NCI-H187 treated with DMSO at 0.1 percent for 48 hours (cell line): ENCODE measurements around the gene DUSP12.
A peak's percentile ranks its signal among the peaks of the same experiment; 100 is the strongest.
"Not testable (repeated sequence)": the region's sequence is repeated elsewhere in the genome, so short reads cannot be mapped to it uniquely, and the experiment has no call there.

Source experiments
- DNase-seq: peaks from one replicate; lab custom pipeline; 2025; lab: John Stamatoyannopoulos, UW

DUSP12 gene

DNA sequence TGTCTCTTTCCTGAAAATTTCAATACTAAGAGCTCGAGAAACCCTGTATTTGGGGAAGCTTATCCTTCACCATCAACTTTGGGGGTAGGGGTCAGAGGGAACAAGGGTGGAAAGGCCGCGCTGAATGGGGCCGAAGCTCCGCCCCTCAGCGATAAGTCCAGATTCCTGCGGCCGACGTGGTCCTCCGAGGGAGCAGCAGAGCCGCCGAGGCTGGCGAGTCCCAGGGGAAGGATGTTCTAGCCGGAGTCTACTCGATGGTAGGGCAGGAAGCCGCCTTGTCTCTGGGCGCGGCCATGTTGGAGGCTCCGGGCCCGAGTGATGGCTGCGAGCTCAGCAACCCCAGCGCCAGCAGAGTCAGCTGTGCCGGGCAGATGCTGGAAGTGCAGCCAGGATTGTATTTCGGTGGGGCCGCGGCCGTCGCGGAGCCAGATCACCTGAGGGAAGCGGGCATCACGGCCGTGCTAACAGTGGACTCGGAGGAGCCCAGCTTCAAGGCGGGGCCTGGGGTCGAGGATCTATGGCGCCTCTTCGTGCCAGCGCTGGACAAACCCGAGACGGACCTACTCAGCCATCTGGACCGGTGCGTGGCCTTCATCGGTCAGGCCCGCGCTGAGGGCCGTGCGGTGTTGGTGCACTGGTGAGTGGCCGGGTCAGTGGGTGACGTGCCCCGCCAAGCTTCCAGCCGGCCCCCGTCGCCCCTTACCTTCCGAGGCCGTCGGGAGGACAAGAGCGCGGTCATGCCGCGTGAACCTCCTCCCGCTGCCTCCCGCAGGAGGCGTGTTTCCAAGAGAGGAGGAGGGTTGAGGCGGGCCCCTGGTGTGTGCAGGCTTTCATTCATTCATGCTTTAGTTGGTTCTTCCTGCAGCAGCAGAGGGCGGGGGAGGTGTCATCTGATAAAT, at the start of gene DUSP12:
DUSP12 (plus strand) TSS at position 278 of the 899 bp plus-strand sequence; CDS start at position 294, 16 bp downstream.
- DNase-seq, result peak; percentile 97

GRCh38 chr1:161702250-161702649, 47.3 kb upstream of the DUSP12 start:
- DNase-seq, result no peak

- no peak for DNase-seq
These were observed 44.0 kb upstream of the DUSP12 start for GRCh38 chr1:161705537-161705936.

- no peak for DNase-seq
These were observed 43.5 kb upstream of the DUSP12 start for GRCh38 chr1:161706113-161706481.

GRCh38 chr1:161706482-161707347, 42.9 kb upstream of the DUSP12 start, which contains the start of gene FCRLA:
TSS of gene FCRLA (plus strand) at chr1:161707229. CDS start at chr1:161707265, 36 bp downstream.
- DNase-seq, result no peak

DNA sequence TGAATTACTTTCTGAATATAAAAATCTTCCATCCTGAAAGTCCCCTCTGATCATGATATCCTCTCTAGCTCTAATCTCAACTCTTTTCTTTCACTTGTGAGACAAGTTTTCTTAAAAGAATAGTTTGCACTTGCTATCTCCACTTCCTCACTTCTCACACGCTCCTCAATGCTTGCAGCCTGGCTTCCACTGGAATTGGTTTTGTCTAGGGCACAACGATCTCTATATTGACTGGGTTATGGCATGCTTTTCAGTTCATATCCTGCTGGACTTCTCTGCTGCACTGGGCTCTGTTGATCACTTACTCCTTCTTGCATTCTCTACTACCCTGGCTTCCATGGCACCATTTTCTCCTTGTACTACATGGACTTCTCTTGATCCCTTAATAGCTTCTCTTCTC, 42.1 kb upstream of the DUSP12 start:
- DNase-seq, result no peak

GRCh38 chr1:161709373-161709772, 40.2 kb upstream of the DUSP12 start:
- no peak for DNase-seq

DNA sequence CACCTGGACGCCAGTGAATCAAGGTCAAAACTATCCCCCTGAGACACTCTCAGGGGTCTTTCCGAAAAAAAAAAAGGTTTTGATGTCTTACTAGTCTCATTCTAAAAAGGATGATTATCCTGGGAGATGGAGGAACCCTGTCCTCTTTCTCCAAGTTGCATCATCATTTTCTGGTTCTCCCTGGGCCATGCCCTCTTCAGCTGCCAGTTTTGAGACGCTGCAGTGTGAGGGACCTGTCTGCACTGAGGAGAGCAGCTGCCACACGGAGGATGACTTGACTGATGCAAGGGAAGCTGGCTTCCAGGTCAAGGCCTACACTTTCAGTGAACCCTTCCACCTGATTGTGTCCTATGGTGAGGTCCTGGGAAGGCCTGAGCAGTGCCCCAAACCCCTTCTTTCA, 39.0 kb upstream of the DUSP12 start:
- no peak for DNase-seq

DNA sequence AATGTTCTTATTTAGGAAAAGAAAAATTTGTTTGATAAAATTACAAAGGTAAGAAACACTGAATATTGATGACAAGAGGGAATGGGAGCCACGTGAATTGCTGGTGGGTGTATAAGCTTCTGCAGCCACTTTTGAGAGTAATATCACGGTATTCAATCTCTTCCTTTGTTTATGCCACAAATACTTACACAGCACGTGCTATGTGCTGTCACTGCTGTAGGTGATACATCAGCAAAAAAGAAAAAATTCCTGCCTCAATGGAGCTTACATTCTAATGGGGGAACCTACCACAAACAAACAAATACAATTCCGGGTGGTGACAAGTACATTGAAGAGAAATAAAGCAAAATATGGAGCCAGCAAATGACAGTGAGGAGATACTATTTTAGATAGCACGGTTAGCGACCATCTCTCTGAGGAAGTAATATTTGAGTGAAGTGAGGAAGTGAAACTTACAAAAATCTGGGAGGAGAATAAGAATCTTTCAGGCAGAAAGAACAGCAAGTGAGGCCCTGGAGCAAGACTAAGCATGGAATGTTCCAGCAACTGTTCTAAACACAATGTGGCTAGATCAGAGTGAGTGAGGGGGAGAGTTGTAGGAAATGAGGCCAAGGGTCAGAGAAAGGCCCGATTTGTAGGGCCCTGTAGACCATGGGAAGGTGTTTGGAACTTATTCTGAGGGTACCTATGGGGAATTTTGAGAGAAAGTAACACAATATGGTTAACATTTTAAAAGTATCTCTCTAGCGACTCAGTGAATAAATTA, 30.8 kb upstream of the DUSP12 start:
- DNase-seq, result no peak

DNA sequence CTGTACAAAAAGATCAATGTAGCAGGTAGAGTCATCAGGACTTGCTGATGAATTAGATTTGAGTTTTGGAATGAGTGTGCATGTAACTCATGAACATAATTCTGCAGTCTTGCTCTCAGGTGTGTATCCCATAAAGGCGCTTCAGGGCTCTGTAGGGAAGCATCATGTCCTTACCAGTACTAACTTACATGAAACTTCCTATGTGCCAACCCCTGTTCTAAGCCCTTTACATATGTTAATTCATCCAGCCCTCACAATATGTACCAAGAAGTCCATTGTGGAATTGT, 30.3 kb upstream of the DUSP12 start:
- DNase-seq, result no peak

GRCh38 chr1:161720422-161720821, 29.2 kb upstream of the DUSP12 start:
- no peak for DNase-seq

- no peak for DNase-seq
These were observed 28.4 kb upstream of the DUSP12 start, which contains the start of gene FCRLB for GRCh38 chr1:161720956-161721737. TSS of gene FCRLB (plus strand) at chr1:161721544. CDS start at chr1:161722673, 1,129 bp downstream.

- no peak for DNase-seq
These were observed 27.7 kb upstream of the DUSP12 start for GRCh38 chr1:161721738-161722343.

- DNase-seq, result no peak
These were observed 27.2 kb upstream of the DUSP12 start for GRCh38 chr1:161722406-161722805.

- DNase-seq, result no peak
These were observed 26.0 kb upstream of the DUSP12 start for GRCh38 chr1:161723459-161724141.

DNA sequence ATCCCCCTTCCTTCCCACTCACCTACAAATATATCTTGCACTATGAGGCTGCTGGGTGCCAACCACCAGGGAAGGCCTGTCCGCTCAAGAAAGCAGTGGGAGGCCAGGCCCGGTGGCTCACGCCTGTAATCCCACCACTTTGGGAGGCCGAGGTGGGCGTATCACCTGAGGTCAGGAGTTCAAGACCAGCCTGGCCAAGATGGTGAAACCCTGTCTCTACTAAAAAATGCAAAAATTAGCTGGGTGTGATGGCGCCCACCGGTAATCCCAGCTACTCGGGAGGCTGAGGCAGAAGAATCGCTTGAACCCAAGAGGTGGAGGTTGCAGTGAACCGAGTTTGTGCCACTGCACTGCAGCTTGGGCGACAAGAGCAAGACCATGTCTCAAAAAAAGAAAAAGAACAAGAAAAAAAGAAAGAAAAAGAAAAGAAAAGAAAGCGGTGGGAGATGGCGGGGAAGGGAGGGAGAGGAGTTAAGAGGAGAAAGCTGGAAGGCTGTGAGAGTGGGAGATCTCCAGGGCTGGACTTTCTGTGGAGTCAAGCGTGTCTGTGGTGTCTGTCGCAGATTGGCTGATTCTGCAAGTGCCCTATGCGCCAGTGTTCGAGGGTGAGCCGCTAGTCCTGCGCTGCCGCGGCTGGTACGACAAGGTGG, 24.2 kb upstream of the DUSP12 start:
- DNase-seq, result not testable (repeated sequence)

DNA sequence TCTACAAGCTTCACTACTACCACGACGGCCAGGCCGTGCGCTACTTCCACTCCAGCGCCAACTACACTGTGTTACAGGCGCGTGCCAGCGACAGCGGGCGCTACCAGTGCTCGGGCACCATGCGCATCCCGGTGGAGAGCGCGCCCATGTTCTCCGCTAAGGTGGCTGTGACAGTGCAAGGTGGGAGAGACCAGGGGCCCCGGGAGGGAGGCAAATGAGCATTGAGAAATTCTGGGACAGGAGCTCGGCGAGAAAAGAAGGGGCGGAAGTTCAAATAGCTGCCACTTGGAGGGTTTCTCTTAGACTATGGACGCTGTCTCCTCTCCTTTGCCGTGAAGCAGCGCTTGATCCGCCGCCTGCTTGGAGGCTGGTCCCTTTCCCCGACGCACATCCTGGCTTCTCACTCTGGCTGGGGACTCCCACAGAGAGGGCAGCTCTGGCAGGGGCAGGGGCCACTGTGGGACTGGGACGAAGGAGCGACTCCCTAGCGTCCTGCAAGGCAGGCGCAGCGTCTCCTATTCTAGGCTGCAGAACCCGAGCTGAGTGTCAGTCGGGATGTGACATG, 23.6 kb upstream of the DUSP12 start:
- DNase-seq, result no peak

- no peak for DNase-seq
These were observed 22.9 kb upstream of the DUSP12 start for GRCh38 chr1:161726473-161727255.
